IMR-90 (cell line): ENCODE data around the gene GSG1.

Experiments
- CEBPB ChIP-seq: IDR thresholded peaks from 2 replicates; pipeline ENCODE4 v1.6.1; 2012; ENCODE audit warnings: low read depth, low read length, improper control_type of control experiment
- CTCF ChIP-seq: conservative IDR thresholded peaks from 2 replicates; pipeline ENCODE4 v1.5.1; 2012; ENCODE audit warnings: mild to moderate bottlenecking, low read depth, low read length, improper control_type of control experiment
- MAFK ChIP-seq: IDR thresholded peaks from 2 replicates; pipeline ENCODE4 v1.6.1; 2012; ENCODE audit warnings: low read depth, low read length, improper control_type of control experiment
- MAZ ChIP-seq: IDR thresholded peaks from 2 replicates; pipeline ENCODE4 v1.6.1; 2012; ENCODE audit warnings: low read depth, mild to moderate bottlenecking, low read length, improper control_type of control experiment, moderate library complexity, borderline replicate concordance
- MXI1 ChIP-seq: IDR thresholded peaks from 2 replicates; pipeline ENCODE4 v1.6.1; 2012; ENCODE audit warnings: low read depth, mild to moderate bottlenecking, low read length, moderate library complexity, borderline replicate concordance
- RCOR1 ChIP-seq: IDR thresholded peaks from 2 replicates; pipeline ENCODE4 v1.6.1; 2012; ENCODE audit warnings: mild to moderate bottlenecking, low read length, improper control_type of control experiment; ENCODE audit not compliant: insufficient replicate concordance
- RFX5 ChIP-seq: IDR thresholded peaks from 2 replicates; pipeline ENCODE4 v1.8.0; 2012; ENCODE audit warnings: low read depth, mild to moderate bottlenecking, low read length, moderate library complexity
- USF2 ChIP-seq: fragments of 150-350 bp; IDR thresholded peaks from 2 replicates; pipeline ENCODE4 v1.6.1; 2017; ENCODE audit warnings: mild to moderate bottlenecking, antibody characterized with exemption, low read length, low read depth
- TF ChIP-seq, protein P1 (sequence below): fragments of 150-350 bp; IDR thresholded peaks from 2 replicates; pipeline ENCODE4 v1.6.1; 2016; ENCODE audit warnings: low read depth, mild to moderate bottlenecking, low read length, moderate library complexity, borderline replicate concordance

DNA sequence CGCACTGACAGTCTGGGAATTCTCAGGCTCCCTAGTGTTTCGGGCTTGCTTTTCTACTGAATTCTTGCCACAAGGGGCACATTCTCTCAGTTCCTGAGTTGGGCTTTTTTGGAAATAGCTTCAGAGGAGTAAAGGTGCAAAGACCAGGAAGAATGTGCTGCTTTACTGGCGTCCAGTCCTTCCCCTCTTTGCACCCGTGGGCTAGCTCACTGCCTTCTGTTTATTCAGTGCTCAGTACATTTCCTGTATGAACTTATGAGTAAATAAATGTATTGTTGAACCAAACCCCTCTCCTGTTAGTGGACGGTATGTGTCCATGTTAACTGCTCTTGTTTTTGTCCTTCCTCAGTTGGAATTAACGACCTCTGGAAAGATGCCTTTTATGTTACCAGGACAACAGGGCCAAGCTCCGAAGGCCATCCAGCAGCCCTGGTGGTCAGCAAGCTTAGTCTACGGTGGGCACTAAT, 24.0 kb downstream of the GSG1 start:
- TF ChIP-seq CTCF (no peak), RCOR1 (no peak), MAFK (no peak), USF2 (no peak), MAZ (no peak), MXI1 (no peak), RFX5 (no peak), CEBPB (no peak)
- TF ChIP-seq, protein P1, sequence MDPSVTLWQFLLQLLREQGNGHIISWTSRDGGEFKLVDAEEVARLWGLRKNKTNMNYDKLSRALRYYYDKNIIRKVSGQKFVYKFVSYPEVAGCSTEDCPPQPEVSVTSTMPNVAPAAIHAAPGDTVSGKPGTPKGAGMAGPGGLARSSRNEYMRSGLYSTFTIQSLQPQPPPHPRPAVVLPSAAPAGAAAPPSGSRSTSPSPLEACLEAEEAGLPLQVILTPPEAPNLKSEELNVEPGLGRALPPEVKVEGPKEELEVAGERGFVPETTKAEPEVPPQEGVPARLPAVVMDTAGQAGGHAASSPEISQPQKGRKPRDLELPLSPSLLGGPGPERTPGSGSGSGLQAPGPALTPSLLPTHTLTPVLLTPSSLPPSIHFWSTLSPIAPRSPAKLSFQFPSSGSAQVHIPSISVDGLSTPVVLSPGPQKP, result no peak
